ENCODE results near the gene PF4V1.

The PF4V1 gene

DNA sequence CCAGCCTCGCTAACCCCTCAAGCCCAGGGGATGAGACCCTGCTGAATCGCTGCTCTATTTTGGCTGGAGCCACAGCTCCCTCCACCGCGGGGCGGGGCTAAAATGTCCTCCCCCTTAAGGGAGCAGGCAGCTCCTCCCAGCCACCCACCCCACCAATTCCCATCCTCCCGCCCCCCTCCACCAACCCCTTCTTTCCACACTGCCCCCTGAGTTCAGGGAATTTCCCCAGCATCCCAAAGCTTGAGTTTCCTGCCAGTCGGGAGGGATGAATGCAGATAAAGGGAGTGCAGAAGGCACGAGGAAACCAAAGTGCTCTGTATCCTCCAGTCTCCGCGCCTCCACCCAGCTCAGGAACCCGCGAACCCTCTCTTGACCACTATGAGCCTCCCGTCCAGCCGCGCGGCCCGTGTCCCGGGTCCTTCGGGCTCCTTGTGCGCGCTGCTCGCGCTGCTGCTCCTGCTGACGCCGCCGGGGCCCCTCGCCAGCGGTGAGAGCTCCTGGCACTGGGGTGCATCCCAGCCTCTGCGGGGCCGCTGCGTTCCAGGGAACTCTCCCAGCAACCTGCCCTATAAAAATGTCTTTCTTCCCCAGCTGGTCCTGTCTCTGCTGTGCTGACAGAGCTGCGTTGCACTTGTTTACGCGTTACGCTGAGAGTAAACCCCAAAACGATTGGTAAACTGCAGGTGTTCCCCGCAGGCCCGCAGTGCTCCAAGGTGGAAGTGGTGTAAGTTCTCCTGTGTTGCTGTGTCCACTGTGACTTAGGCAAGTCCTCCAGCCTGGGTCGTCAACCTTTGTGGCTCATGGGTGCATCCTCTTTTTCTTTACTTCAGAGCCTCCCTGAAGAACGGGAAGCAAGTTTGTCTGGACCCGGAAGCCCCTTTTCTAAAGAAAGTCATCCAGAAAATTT, 16.5 kb upstream of the PF4V1 start, which contains the start of gene CXCL6:
CXCL6 (plus strand) TSS at position 306 of the 907 bp plus-strand sequence; CDS start at position 379, 73 bp downstream.
- no peak within 1 kb of the TSS for H3K27ac ChIP-seq

DNA sequence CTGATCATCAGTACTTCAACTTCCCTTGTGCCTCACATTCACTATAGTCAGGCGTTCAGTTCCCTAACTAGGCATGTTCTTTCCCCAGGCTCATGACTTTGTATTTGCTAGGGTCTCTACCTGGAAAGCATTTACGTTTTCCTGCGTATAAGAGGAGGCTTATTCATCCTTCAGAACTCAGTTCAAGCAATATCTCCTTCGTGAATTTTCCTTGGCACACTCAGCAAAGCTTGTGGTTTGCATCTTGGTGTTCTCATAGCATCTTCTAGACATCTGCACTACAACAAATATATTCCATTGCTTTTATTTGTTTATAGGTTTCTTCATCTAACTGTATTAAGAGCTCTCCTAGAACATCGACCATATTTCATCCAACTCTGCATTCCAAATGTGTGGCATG, 14.0 kb upstream of the PF4V1 start:
- peak overlapping the region; percentile 34; the same call in 1 of the 2 replicates for H3K27ac ChIP-seq

More for the DNA sequence above, 16.5 kb upstream of the PF4V1 start, which contains the start of gene CXCL6:
- TF ChIP-seq, protein P1, sequence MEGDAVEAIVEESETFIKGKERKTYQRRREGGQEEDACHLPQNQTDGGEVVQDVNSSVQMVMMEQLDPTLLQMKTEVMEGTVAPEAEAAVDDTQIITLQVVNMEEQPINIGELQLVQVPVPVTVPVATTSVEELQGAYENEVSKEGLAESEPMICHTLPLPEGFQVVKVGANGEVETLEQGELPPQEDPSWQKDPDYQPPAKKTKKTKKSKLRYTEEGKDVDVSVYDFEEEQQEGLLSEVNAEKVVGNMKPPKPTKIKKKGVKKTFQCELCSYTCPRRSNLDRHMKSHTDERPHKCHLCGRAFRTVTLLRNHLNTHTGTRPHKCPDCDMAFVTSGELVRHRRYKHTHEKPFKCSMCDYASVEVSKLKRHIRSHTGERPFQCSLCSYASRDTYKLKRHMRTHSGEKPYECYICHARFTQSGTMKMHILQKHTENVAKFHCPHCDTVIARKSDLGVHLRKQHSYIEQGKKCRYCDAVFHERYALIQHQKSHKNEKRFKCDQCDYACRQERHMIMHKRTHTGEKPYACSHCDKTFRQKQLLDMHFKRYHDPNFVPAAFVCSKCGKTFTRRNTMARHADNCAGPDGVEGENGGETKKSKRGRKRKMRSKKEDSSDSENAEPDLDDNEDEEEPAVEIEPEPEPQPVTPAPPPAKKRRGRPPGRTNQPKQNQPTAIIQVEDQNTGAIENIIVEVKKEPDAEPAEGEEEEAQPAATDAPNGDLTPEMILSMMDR (conservative IDR thresholded peaks at IDR 0.05): no peak
- TF ChIP-seq ZFX (IDR thresholded peaks at IDR 0.05): no peak

DNA sequence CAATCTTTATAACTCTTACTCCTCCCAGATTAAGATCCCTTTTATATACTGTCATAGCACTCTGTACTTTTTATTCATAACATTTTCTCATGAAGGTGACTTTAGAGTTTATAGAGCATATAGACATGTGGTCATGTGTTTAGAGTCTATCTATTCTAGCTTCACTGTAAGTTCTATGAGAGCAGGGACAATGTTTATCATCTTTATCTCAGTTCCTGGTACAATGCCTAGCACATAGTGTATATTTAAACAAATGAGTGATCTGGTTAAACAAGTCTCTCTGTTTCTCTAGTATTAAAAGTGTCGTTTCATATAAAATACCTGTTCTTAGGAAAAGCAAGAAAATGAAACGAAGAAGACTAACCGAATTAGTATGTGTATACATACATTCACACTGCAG, 13.4 kb upstream of the PF4V1 start:
- TF ChIP-seq, protein P1 (conservative IDR thresholded peaks at IDR 0.05): no peak
- TF ChIP-seq ZFX (IDR thresholded peaks at IDR 0.05): no peak
- H3K27ac ChIP-seq: no peak overlapping the region

More for the DNA sequence above, 14.0 kb upstream of the PF4V1 start:
- TF ChIP-seq, protein P1 (conservative IDR thresholded peaks at IDR 0.05): no peak
- TF ChIP-seq ZFX (IDR thresholded peaks at IDR 0.05): no peak

DNA sequence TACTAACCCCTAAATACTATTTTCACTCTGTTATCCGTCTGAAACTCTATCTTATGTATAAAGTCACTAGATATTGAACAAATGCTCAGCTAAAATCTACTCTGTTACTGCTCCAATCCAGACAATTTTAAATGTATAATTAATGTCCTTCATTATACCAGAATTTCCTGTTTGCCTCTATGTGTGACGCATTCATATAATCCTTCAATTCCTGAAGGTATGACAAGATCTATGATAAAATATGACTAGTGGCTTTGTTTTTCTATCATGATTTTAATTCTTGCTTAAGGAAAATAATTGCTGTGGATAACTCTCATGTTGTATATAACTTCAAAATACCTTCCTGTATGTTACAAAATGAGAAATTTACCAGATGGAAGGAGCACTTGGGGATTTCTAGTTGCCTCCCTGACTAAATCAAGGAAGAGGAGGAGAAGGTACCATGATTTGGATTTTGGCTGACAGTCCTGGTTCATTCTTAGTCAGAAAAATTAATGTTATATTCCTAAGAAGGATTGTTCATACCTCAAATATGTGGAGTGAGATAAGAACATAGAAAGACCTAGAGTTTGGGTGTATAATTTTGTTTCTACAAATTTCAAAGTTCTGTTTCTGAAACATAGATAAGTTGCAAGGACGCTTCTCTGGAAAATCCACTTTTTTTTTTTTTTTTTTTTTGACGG, 11.7 kb upstream of the PF4V1 start:
- TF ChIP-seq, protein P1 (conservative IDR thresholded peaks at IDR 0.05): no peak
- TF ChIP-seq ZFX (IDR thresholded peaks at IDR 0.05): no peak
- H3K27ac ChIP-seq: no peak overlapping the region

DNA sequence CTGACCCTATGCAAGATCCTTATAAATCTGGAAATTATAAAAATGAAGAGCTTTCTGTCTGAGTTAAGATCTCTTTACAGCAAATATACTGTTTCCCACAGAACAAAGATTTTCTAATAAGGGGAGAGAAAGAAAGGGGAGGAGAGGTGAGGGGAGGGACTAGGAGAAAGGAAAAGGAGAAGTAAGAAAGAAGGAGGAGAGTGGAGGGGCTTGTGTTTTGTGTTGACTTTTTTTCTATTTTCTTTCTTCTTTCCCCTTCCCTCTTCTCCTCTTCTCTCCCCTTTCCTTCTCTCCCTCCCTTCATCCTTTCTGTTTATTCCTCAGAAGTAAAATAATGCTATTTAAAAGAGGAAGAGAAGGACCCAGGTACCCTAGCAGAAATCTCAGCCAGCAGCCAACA, 10.4 kb upstream of the PF4V1 start:
- TF ChIP-seq ZFX (IDR thresholded peaks at IDR 0.05): no peak
- TF ChIP-seq, protein P1 (conservative IDR thresholded peaks at IDR 0.05): no peak
- H3K27ac ChIP-seq: no peak overlapping the region

DNA sequence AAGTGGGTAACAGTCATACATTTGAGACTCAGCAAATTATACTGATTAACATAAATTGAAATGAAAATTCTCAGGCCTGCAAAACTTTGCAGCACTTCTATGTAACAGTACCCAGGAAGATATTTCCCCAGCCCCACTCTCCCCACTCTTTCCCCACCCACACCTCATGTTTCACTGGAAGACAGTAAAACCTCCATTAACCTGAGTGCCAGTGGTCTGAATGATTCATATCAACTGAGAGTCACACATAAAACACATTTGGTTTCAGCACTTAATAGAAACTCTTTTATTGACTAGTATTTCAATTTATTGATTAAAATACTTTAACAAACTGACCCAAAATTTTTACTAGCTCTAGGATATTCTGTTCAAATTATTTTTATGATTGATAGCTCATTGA, 9.7 kb upstream of the PF4V1 start:
- TF ChIP-seq, protein P1 (conservative IDR thresholded peaks at IDR 0.05): no peak
- no peak for TF ChIP-seq ZFX (IDR thresholded peaks at IDR 0.05)
- no peak overlapping the region for H3K27ac ChIP-seq

DNA sequence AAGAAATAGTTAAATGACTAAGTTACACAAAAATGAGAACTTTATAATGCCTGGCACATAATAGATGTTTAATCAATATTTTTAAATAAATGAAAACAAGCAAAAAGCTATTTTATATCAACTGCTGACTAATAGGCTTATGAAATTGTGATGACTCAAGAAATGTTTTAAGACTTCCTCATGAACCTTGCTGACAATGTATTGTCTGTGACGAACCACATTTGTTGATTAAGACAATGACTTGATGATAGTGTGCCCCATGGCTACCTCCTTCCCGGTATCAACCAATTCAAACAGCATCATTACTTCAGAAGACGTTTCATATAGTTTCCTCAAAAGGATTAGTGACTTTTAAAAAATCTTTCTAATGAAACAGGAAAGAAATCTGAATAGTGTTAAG, 8.8 kb upstream of the PF4V1 start:
- H3K27ac ChIP-seq: no peak overlapping the region
- TF ChIP-seq ZFX (IDR thresholded peaks at IDR 0.05): no peak
- TF ChIP-seq, protein P1 (conservative IDR thresholded peaks at IDR 0.05): no peak

Measured in C4-2B (cell line).